GM08714 (cell line): Measurements from ENCODE around the gene KLHL22.
"Not testable (repeated sequence)": the region's sequence is repeated elsewhere in the genome, so short reads cannot be mapped to it uniquely, and the experiment has no call there.

Experiments used
- H3K4me3 ChIP-seq: fragments of 200-500 bp; sonication (Bioruptor generic); 2 replicates; pipeline ENCODE4 v1.5.1; 2014; ENCODE audit warnings: mild to moderate bottlenecking, low read length, inconsistent platforms
- ZNF274 ChIP-seq: IDR thresholded peaks from 2 replicates; pipeline ENCODE4 v1.6.1; 2012; ENCODE audit warnings: mild to moderate bottlenecking, low read depth, low read length

KLHL22 gene

DNA sequence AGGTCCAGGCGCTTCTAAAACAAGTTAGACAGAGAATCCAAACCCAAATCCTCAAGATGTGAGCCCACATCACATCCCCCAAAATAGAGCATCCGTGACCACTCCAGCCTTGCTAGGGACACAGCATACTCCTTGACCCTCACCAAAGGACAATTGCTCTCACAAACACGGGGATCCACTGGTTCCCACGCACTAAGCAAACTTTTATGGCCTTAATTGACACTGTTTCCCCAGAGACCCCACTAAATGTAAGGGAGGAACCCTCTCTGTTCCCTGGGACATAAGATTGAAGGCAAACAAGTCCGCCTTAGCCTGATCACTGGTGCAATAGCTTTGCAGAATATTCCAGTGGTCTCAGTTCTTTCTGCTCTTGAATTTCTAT lies 81.5 kb downstream of the KLHL22 start:
- no peak for TF ChIP-seq ZNF274
- H3K4me3 ChIP-seq = no peak overlapping the region

- no peak for TF ChIP-seq ZNF274
Measured at GRCh38 chr22:20413217-20414058, 82.2 kb downstream of the KLHL22 start.

GRCh38 chr22:20412474-20413216 lies 83.0 kb downstream of the KLHL22 start:
- no peak for TF ChIP-seq ZNF274
- H3K4me3 ChIP-seq = no peak overlapping the region

More at GRCh38 chr22:20413217-20414058, 82.2 kb downstream of the KLHL22 start:
- no peak overlapping the region for H3K4me3 ChIP-seq

DNA sequence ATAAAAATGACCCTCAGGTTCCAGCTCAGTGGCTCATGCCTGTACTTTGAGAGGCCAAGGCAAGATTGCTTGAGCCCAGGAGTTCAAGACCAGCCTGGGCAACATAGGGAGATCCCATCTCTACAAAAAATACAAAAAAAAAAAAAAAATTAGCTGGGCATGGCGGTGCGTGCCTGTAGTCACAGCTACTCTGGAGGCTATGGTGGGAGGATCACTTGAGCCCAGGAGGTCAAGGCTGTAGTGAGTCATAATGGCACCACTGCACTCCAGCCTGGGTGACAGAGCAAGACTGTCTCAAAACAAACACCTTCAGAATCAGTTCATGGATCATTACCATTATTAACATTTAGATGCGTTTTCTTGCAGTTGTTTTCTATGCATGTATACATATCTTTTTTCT lies 86.2 kb downstream of the KLHL22 start:
- H3K4me3 ChIP-seq = not testable (repeated sequence)

DNA sequence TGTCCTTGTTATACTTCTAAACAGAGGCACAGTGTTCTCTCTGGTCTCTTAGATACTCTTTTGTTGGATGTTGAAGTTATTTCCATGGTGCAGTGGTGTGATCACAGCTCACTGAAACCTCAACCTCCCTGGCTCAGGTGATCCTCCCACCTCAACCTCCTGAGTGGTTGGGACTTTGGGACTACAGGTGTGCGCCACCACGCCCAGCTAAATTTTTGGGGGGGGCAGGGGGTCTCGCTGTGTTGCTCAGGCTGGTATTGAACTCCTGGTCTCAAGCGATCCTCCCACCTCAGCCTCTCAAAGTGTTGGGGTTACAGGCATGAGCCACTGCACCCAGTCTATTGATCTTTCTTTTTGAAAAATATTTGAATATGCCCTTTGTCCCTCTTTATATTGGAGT lies 86.7 kb downstream of the KLHL22 start:
- H3K4me3 ChIP-seq = no peak overlapping the region
- TF ChIP-seq ZNF274 = no peak

- no peak for TF ChIP-seq ZNF274
- H3K4me3 ChIP-seq = no peak overlapping the region
Measured at GRCh38 chr22:20407829-20408228, 87.8 kb downstream of the KLHL22 start.

- no peak for TF ChIP-seq ZNF274
- H3K4me3 ChIP-seq = no peak overlapping the region
Measured at GRCh38 chr22:20406686-20407408, 88.7 kb downstream of the KLHL22 start.

DNA sequence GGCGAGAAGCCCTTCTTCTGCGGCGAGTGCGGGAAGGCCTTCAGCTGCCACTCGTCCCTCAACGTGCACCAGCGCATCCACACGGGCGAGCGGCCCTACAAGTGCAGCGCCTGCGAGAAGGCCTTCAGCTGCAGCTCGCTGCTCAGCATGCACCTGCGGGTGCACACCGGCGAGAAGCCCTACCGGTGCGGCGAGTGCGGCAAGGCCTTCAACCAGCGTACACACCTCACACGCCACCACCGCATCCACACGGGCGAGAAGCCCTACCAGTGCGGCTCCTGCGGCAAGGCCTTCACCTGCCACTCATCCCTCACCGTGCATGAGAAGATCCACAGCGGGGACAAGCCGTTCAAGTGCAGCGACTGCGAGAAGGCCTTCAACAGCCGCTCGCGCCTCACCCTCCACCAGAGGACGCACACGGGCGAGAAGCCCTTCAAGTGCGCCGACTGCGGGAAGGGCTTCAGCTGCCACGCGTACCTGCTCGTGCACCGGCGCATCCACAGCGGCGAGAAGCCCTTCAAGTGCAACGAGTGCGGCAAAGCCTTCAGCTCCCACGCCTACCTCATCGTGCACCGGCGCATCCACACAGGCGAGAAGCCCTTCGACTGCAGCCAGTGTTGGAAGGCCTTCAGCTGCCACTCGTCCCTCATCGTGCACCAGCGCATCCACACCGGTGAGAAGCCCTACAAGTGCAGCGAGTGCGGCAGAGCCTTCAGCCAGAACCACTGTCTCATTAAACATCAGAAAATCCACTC lies 89.5 kb downstream of the KLHL22 start:
- no peak overlapping the region for H3K4me3 ChIP-seq
- TF ChIP-seq ZNF274 = no peak

DNA sequence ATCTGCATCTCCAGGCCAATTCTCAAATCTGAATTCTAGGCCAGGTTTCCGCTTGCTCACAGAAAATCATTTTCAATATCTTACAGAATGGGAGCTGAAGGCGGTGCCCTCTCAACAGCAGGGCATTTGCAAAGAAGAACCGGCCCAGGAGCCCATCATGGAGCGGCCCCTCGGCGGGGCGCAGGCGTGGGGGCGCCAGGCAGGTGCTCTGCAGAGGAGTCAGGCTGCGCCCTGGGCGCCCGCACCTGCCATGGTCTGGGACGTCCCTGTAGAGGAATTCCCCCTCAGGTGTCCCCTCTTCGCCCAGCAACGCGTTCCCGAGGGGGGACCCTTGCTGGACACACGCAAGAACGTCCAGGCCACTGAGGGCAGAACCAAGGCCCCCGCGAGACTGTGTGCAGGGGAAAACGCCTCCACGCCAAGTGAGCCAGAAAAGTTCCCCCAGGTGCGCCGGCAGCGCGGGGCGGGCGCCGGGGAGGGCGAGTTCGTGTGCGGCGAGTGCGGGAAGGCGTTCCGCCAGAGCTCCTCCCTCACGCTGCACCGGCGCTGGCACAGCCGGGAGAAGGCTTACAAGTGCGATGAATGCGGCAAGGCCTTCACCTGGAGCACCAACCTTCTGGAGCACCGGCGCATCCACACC lies 90.2 kb downstream of the KLHL22 start:
- TF ChIP-seq ZNF274 = no peak
- H3K4me3 ChIP-seq = no peak overlapping the region

- no peak overlapping the region for H3K4me3 ChIP-seq
- TF ChIP-seq ZNF274 = no peak
Measured at GRCh38 chr22:20404881-20405280, 90.7 kb downstream of the KLHL22 start.

DNA sequence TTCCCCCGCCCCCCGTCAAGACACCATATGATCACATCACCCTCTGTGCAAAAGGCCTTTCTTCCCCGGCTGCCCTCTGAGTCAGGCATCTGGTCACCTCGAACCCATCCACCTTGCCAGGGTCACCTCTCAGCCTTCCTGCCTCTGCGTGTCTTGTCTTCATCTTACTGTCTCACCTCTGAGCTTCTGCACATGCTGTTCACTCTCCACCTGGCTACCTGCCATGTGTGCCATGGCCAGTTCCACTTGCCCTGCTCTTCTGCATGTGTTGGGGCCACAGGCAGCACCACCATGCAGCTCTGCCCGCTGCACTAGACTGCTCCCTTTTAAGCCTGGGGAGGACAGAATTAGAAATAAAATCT lies 91.8 kb downstream of the KLHL22 start:
- no peak overlapping the region for H3K4me3 ChIP-seq
- TF ChIP-seq ZNF274 = no peak

GRCh38 chr22:20402960-20403778 lies 92.4 kb downstream of the KLHL22 start:
- no peak overlapping the region for H3K4me3 ChIP-seq
- TF ChIP-seq ZNF274 = no peak
